OCI-LY1 (cell line): ENCODE results near the gene PHOSPHO2.
"Not testable (repeated sequence)": the region's sequence is repeated elsewhere in the genome, so short reads cannot be mapped to it uniquely, and the experiment has no call there.

Experiments used
- H2AFZ ChIP-seq: fragments of 200-600 bp; sonication (generic), shearing (Covaris generic); 2 replicates; pipeline ENCODE4 v1.6.0; 2014; ENCODE audit warnings: antibody characterized with exemption, mild to moderate bottlenecking, low read length
- H3F3A ChIP-seq: fragments of 200-600 bp; sonication (generic), shearing (Covaris generic); 2 replicates; pipeline ENCODE4 v1.6.0; 2014; ENCODE audit warnings: mild to moderate bottlenecking, antibody characterized with exemption, low read length, moderate library complexity; ENCODE audit not compliant: insufficient read depth
- H3K27ac ChIP-seq: fragments of 200-600 bp; sonication (generic); 2 replicates; pipeline ENCODE4 v1.5.1; 2014; ENCODE audit warnings: low read length, mixed run types, mild to moderate bottlenecking, low read depth; ENCODE audit not compliant: poor library complexity, severe bottlenecking
- H3K27me3 ChIP-seq: fragments of 200-600 bp; sonication (generic); 2 replicates; pipeline ENCODE4 v1.6.0; 2014; ENCODE audit warnings: antibody characterized with exemption, mild to moderate bottlenecking, low read length, moderate library complexity; ENCODE audit not compliant: insufficient read depth
- H3K36me3 ChIP-seq: fragments of 200-600 bp; sonication (generic); 2 replicates; pipeline ENCODE4 v1.6.1; 2014; ENCODE audit warnings: mild to moderate bottlenecking, antibody characterized with exemption, low read length, moderate library complexity, mixed read lengths; ENCODE audit not compliant: insufficient read depth
- H3K4me1 ChIP-seq: fragments of 200-600 bp; sonication (generic); 2 replicates; pipeline ENCODE4 v1.5.1; 2014; ENCODE audit warnings: mild to moderate bottlenecking, low read length, moderate library complexity; ENCODE audit not compliant: insufficient read depth, severe bottlenecking
- H3K4me2 ChIP-seq: fragments of 200-600 bp; sonication (generic), shearing (Covaris generic); 2 replicates; pipeline ENCODE4 v1.6.1; 2014; ENCODE audit warnings: low read length
- H3K4me3 ChIP-seq: fragments of 200-600 bp; sonication (generic); 2 replicates; pipeline ENCODE4 v1.5.1; 2014; ENCODE audit warnings: low read length, low read depth, mild to moderate bottlenecking, mixed read lengths; ENCODE audit not compliant: poor library complexity, severe bottlenecking
- H3K79me2 ChIP-seq: fragments of 200-600 bp; shearing (Covaris generic); 2 replicates; pipeline ENCODE4 v1.6.1; 2016; ENCODE audit warnings: mixed run types, low read length, mixed read lengths; ENCODE audit not compliant: insufficient read depth
- H3K9ac ChIP-seq: fragments of 200-600 bp; sonication (generic), shearing (Covaris generic); 2 replicates; pipeline ENCODE4 v1.6.1; 2014; ENCODE audit warnings: mild to moderate bottlenecking, low read length, mixed read lengths
- H3K9me2 ChIP-seq: fragments of 200-600 bp; sonication (generic), shearing (Covaris generic); 2 replicates; pipeline ENCODE4 v1.6.1; 2014; ENCODE audit warnings: low read depth, mild to moderate bottlenecking, low read length, mixed read lengths
- H3K9me3 ChIP-seq: fragments of 200-600 bp; shearing (Covaris generic); 2 replicates; pipeline ENCODE4 v1.6.1; 2014; ENCODE audit warnings: low read length, mixed read lengths
- H4K20me1 ChIP-seq: fragments of 200-600 bp; sonication (generic), shearing (Covaris generic); 2 replicates; pipeline ENCODE4 v1.6.0; 2016; ENCODE audit warnings: mild to moderate bottlenecking, low read length; ENCODE audit not compliant: insufficient read depth
- CTCF ChIP-seq: fragments of 200-600 bp; sonication (generic), shearing (Covaris generic); IDR thresholded peaks from 2 replicates; pipeline ENCODE4 v1.5.1; 2017; ENCODE audit warnings: mild to moderate bottlenecking, antibody characterized with exemption, low read length, moderate library complexity, mixed read lengths
- EZH2 ChIP-seq: fragments of 200-600 bp; sonication (generic), shearing (Covaris generic); IDR thresholded peaks from 2 replicates; pipeline ENCODE4 v1.8.0; 2017; ENCODE audit warnings: borderline replicate concordance, mixed run types, mild to moderate bottlenecking, antibody characterized with exemption, low read length, moderate library complexity, mixed read lengths

The PHOSPHO2 gene

GRCh38 chr2:169696381-169696780 is 2.1 kb downstream of the PHOSPHO2 start:
- H2AFZ ChIP-seq: no peak overlapping the region
- H3K27me3 ChIP-seq: no peaks in the 10 kb centered on the region
- no peaks in the 10 kb centered on the region for H3F3A ChIP-seq
- H4K20me1 ChIP-seq: no peaks in the 10 kb centered on the region
- no peaks in the 10 kb centered on the region for H3K79me2 ChIP-seq
- peaks cover 12% of the 10 kb centered on the region; the same call in 1 of the 2 replicates for H3K36me3 ChIP-seq
- no peak for TF ChIP-seq CTCF
- no peak for TF ChIP-seq EZH2
- H3K4me3 ChIP-seq: no peak overlapping the region
- peaks cover 18% of the 10 kb centered on the region for H3K4me1 ChIP-seq
- H3K9ac ChIP-seq: no peak overlapping the region
- H3K4me2 ChIP-seq: no peak overlapping the region
- no peaks in the 10 kb centered on the region for H3K9me3 ChIP-seq
- H3K9me2 ChIP-seq: no peaks in the 10 kb centered on the region
- H3K27ac ChIP-seq: no peak overlapping the region

- not testable (repeated sequence) for H3K4me3 ChIP-seq, H2AFZ ChIP-seq, H3K9me2 ChIP-seq, H3K27me3 ChIP-seq, H3K9me3 ChIP-seq, H3K27ac ChIP-seq, H3K4me1 ChIP-seq, H3F3A ChIP-seq, H3K79me2 ChIP-seq, H3K4me2 ChIP-seq, H3K9ac ChIP-seq, H4K20me1 ChIP-seq
- H3K36me3 ChIP-seq: peaks cover 13% of the 10 kb centered on the region; the same call in 1 of the 2 replicates
Observed at GRCh38 chr2:169699173-169699572, 4.9 kb downstream of the PHOSPHO2 start.

- H3K36me3 ChIP-seq: peaks cover 13% of the 10 kb centered on the region; the same call in 1 of the 2 replicates
Observed at GRCh38 chr2:169702996-169703395, 8.7 kb downstream of the PHOSPHO2 start.

More at GRCh38 chr2:169702996-169703395, 8.7 kb downstream of the PHOSPHO2 start:
- H3K4me1 ChIP-seq: no peaks in the 10 kb centered on the region
- H3K9me2 ChIP-seq: no peaks in the 10 kb centered on the region
- H3K9ac ChIP-seq: no peak overlapping the region
- TF ChIP-seq CTCF (no peak), EZH2 (no peak)
- H3K27ac ChIP-seq: no peak overlapping the region
- H2AFZ ChIP-seq: no peak overlapping the region
- H3K4me3 ChIP-seq: no peak overlapping the region
- H3K79me2 ChIP-seq: no peaks in the 10 kb centered on the region
- no peak overlapping the region for H3K4me2 ChIP-seq
- no peaks in the 10 kb centered on the region for H3F3A ChIP-seq
- H3K27me3 ChIP-seq: no peaks in the 10 kb centered on the region
- H4K20me1 ChIP-seq: no peaks in the 10 kb centered on the region
- H3K9me3 ChIP-seq: no peaks in the 10 kb centered on the region
